ENCODE data around the gene PRODH2.

The PRODH2 gene

DNA sequence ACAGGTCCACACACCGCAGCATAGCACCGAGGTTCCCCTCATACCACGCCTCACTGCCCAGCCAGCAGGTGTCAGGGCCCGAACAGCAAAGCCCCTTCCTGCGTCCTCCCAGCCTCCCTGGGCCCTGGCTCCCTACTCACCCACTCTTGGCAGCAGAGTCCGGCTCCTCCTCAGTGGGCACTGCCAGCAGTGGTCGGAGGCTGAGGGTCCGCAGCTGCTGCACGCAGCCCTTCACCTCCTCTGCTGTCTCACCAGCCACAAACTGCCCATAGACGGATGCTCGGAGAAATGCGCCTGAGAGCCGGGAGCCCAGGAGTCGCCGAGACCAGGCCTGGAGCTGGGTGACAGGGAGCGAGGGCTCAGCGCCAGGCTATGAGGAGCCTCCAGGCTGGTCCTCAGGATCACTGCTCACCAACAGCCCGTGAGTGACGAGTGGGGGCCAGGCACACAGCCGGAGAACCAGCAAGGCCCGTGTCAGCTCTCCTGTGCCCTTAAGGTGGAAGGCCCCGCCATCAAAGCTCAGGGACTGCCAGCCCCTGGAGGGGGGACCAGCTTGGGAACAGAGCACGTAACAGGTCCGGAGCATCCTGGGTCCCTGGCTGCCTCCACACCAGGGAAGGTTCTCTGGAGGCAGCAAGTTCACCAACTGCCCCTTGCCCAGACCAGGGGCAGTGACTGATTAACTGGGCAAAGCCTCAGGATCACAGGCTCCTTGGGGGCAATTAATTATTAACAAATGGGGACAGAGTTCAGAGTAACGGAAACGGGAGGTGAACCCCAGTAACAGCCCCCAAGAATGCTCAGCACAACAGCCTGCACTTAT lies at the start of gene PRODH2:
Gene PRODH2 (minus strand): TSS at position 626 of the 823 bp plus-strand sequence. CDS start 40 bp downstream, at position 586.
- DNase-seq (ENCODE audit: low read depth), result no peak
- no peak within 1 kb of the TSS for H3K4me3 ChIP-seq (ENCODE audit: control insufficient read depth, low read depth, low read length)
- TF ChIP-seq CTCF (IDR thresholded peaks at IDR 0.05; ENCODE audit: control insufficient read depth, insufficient read depth, low read depth, low read length, missing control alignments), result no peak

GRCh38 chr19:35861640-35862160 lies 49.1 kb upstream of the PRODH2 start:
- no peak for TF ChIP-seq CTCF (IDR thresholded peaks at IDR 0.05; ENCODE audit: control insufficient read depth, insufficient read depth, low read depth, low read length, missing control alignments)
- no peak overlapping the region for H3K4me3 ChIP-seq (ENCODE audit: control insufficient read depth, low read depth, low read length)
- DNase-seq (ENCODE audit: low read depth), result no peak

DNA sequence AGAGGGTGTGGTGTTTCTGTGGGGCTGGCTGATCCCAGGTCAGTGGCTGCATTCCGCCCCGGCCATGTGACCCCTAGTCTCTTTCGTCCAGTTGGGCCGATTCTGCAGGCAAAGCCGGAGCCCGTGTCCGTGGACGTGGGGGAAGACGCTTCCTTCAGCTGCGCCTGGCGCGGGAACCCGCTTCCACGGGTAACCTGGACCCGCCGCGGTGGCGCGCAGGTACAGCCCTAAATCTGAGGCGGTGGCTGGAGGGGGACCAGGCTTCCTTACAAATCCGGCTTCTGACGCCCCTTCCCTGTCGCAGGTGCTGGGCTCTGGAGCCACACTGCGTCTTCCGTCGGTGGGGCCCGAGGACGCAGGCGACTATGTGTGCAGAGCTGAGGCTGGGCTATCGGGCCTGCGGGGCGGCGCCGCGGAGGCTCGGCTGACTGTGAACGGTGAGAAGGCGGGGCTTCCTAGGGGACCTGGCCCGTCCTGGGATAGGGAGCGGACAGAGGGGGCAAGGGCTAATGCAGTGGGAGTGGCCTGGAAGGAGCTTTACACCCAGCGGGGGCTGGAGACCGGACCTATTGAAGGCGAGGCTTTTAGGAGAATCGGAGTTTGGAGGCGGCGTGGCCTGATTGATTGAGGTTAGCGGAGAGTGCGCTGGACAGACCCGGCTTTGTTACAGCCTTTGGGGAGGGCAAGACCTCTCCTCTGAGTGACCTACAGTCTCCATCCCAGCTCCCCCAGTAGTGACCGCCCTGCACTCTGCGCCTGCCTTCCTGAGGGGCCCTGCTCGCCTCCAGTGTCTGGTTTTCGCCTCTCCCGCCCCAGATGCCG lies 48.4 kb upstream of the PRODH2 start:
- DNase-seq (ENCODE audit: low read depth), result no peak
- no peak for TF ChIP-seq CTCF (IDR thresholded peaks at IDR 0.05; ENCODE audit: control insufficient read depth, insufficient read depth, low read depth, low read length, missing control alignments)
- no peak overlapping the region for H3K4me3 ChIP-seq (ENCODE audit: control insufficient read depth, low read depth, low read length)

- no peak overlapping the region for H3K4me3 ChIP-seq (ENCODE audit: control insufficient read depth, low read depth, low read length)
- no peak for TF ChIP-seq CTCF (IDR thresholded peaks at IDR 0.05; ENCODE audit: control insufficient read depth, insufficient read depth, low read depth, low read length, missing control alignments)
- DNase-seq (ENCODE audit: low read depth), result no peak
Observed at GRCh38 chr19:35860436-35860817, 47.8 kb upstream of the PRODH2 start.

GRCh38 chr19:35859414-35859813 lies 46.8 kb upstream of the PRODH2 start:
- DNase-seq (ENCODE audit: low read depth), result no peak
- no peak for TF ChIP-seq CTCF (IDR thresholded peaks at IDR 0.05; ENCODE audit: control insufficient read depth, insufficient read depth, low read depth, low read length, missing control alignments)
- H3K4me3 ChIP-seq (ENCODE audit: control insufficient read depth, low read depth, low read length), result no peak overlapping the region

GRCh38 chr19:35858311-35858710 lies 45.7 kb upstream of the PRODH2 start:
- TF ChIP-seq CTCF (IDR thresholded peaks at IDR 0.05; ENCODE audit: control insufficient read depth, insufficient read depth, low read depth, low read length, missing control alignments), result no peak
- DNase-seq (ENCODE audit: low read depth), result no peak
- no peak overlapping the region for H3K4me3 ChIP-seq (ENCODE audit: control insufficient read depth, low read depth, low read length)

Measured in AG09309 (cell line).